GOT3 (cell line): Measurements from ENCODE around the gene MANBA.

Source experiments
- DNase-seq: peaks from one replicate; lab custom pipeline; 2025; ENCODE audit warnings: mixed read lengths; lab: John Stamatoyannopoulos, UW

Gene MANBA

GRCh38 chr4:102592256-102592655 lies 168.5 kb downstream of the MANBA start:
- no peak for DNase-seq

- DNase-seq: no peak
These were observed 171.0 kb downstream of the MANBA start for GRCh38 chr4:102589743-102590142.

- DNase-seq: no peak
These were observed 174.1 kb downstream of the MANBA start for GRCh38 chr4:102586644-102587021.

GRCh38 chr4:102586002-102586643 lies 174.6 kb downstream of the MANBA start:
- DNase-seq: no peak

GRCh38 chr4:102585329-102585728 lies 175.4 kb downstream of the MANBA start:
- DNase-seq: no peak

- DNase-seq: no peak
These were observed 176.7 kb downstream of the MANBA start for GRCh38 chr4:102584091-102584490.
